ENCODE measurements around the gene NTRK1. TPM values are rescaled to one million over a fixed set of nuclear protein-coding genes. Genes with fewer than 3 reads are reported as not detected.

NTRK1 gene
- total and polyA plus RNA-seq, 4 donors, result 0.13 to 0.17 (median 0.14) TPM

GRCh38 chr1:156901966-156902915, 41.6 kb downstream of the NTRK1 start:
- peaks cover 0 to 3% (median 0%) of the 10 kb centered on the region in 4 donors for H3K27me3 ChIP-seq (ENCODE audit: control insufficient read depth in 4 of 4, insufficient read depth in 4 of 4, low read length in 3 of 4)
- H3K4me1 ChIP-seq (ENCODE audit: control insufficient read depth in 4 of 4, insufficient read depth in 4 of 4, low read length in 3 of 4), result peaks cover 0 to 25% (median 1%) of the 10 kb centered on the region in 4 donors
- no peak overlapping the region for H3K4me3 ChIP-seq (ENCODE audit: low read depth in 1 of 3, low read length in 3 of 3)
- H3K27ac ChIP-seq (ENCODE audit: low read depth in 1 of 2, low read length in 2 of 2), result no peak overlapping the region
- TF ChIP-seq TAF1 (conservative IDR thresholded peaks at IDR 0.05) (no peak), GABPA (IDR thresholded peaks at IDR 0.05 in 1 of 2, conservative IDR thresholded peaks at IDR 0.05 in 1 of 2) (no peak), RAD21 (IDR thresholded peaks at IDR 0.05) (no peak), RXRA (IDR thresholded peaks at IDR 0.05) (no peak), SP1 (IDR thresholded peaks at IDR 0.05) (no peak), FOXA1 (IDR thresholded peaks at IDR 0.05) (no peak), MAX (IDR thresholded peaks at IDR 0.05) (no peak)
- DNase-seq (ENCODE audit: low spot score), result no peak
- no peaks in the 10 kb centered on the region for H3K9me3 ChIP-seq (ENCODE audit: control insufficient read depth in 4 of 4, low read length in 3 of 4)
- H3K36me3 ChIP-seq (ENCODE audit: control insufficient read depth in 4 of 4, insufficient read depth in 3 of 4, low read depth in 1 of 4, low read length in 3 of 4), result no peaks in the 10 kb centered on the region
- no peak overlapping the region for H3K9ac ChIP-seq (ENCODE audit: low read depth in 1 of 2, low read length in 2 of 2)
- WGBS, result 58% methylated on average over 23 of the region's 23 CpGs

GRCh38 chr1:156903328-156904091, 42.8 kb downstream of the NTRK1 start:
- DNase-seq (ENCODE audit: low spot score), result no peak
- Histone ChIP-seq H3K27me3 (ENCODE audit: control insufficient read depth in 4 of 4, insufficient read depth in 4 of 4, low read length in 3 of 4) (peaks cover 0 to 3% (median 0%) of the 10 kb centered on the region in 4 donors), H3K27ac (ENCODE audit: low read depth in 1 of 2, low read length in 2 of 2) (no peak overlapping the region), H3K4me3 (ENCODE audit: low read depth in 1 of 3, low read length in 3 of 3) (no peak overlapping the region), H3K36me3 (ENCODE audit: control insufficient read depth in 4 of 4, insufficient read depth in 3 of 4, low read depth in 1 of 4, low read length in 3 of 4) (no peaks in the 10 kb centered on the region), H3K9ac (ENCODE audit: low read depth in 1 of 2, low read length in 2 of 2) (no peak overlapping the region), H3K9me3 (ENCODE audit: control insufficient read depth in 4 of 4, low read length in 3 of 4) (no peaks in the 10 kb centered on the region), H3K4me1 (ENCODE audit: control insufficient read depth in 4 of 4, insufficient read depth in 4 of 4, low read length in 3 of 4) (peaks cover 0 to 34% (median 1%) of the 10 kb centered on the region in 4 donors)
- no peak for TF ChIP-seq FOXA2 (IDR thresholded peaks at IDR 0.05)
- no peak for TF ChIP-seq YY1 (IDR thresholded peaks at IDR 0.05)
- no peak for TF ChIP-seq RXRA (IDR thresholded peaks at IDR 0.05)
- no peak for TF ChIP-seq ZBTB33 (IDR thresholded peaks at IDR 0.05)
- no peak for TF ChIP-seq ATF3 (IDR thresholded peaks at IDR 0.05)
- no peak for TF ChIP-seq REST (IDR thresholded peaks at IDR 0.05)
- TF ChIP-seq HNF4A (conservative IDR thresholded peaks at IDR 0.05), result no peak
- no peak for TF ChIP-seq MAX (IDR thresholded peaks at IDR 0.05)
- no peak for TF ChIP-seq TAF1 (conservative IDR thresholded peaks at IDR 0.05)
- TF ChIP-seq HNF4G (IDR thresholded peaks at IDR 0.05), result no peak
- no peak for TF ChIP-seq CTCF (IDR thresholded peaks at IDR 0.05; ENCODE audit: low read depth, low read length, missing input control)
- no peak for TF ChIP-seq JUND (IDR thresholded peaks at IDR 0.05)
- no peak for TF ChIP-seq EGR1 (IDR thresholded peaks at IDR 0.05; ENCODE audit: low read depth in 2 of 2)
- no peak for TF ChIP-seq GABPA (IDR thresholded peaks at IDR 0.05 in 1 of 2, conservative IDR thresholded peaks at IDR 0.05 in 1 of 2)
- WGBS, result 80% methylated on average over 15 of the region's 15 CpGs

Data from liver (tissue), 9 donors.